ENCODE results near the gene MMP14. TPM values are rescaled to one million over a fixed set of nuclear protein-coding genes. Genes with fewer than 3 reads are reported as not detected.

The MMP14 gene
- total and polyA plus RNA-seq, 2 experiments from 2014 or later, result 7.0 to 56.4 TPM

GRCh38 chr14:22893706-22894105 is 57.3 kb downstream of the MMP14 start:
- Histone ChIP-seq H3K9me2 (ENCODE audit: insufficient read depth) (no peaks in the 10 kb centered on the region), H3K27ac (ENCODE audit: low read depth) (no peak overlapping the region), H3K4me1 (ENCODE audit: insufficient read depth) (0 out of 2 replicates have a peak, but pooled peaks cover under 1% of the 10 kb centered on the region), H3K79me2 (replicated peaks; ENCODE audit: insufficient read depth) (no peaks in the 10 kb centered on the region), H3K4me3 (no peak overlapping the region), H3K36me3 (ENCODE audit: insufficient read depth) (no peaks in the 10 kb centered on the region), H3K4me2 (no peak overlapping the region), H3K27me3 (ENCODE audit: insufficient read depth) (peaks cover 36% of the 10 kb centered on the region), H3F3A (replicated peaks; ENCODE audit: low read depth) (peaks cover 4% of the 10 kb centered on the region; the same call in 1 of the 2 replicates), H4K20me1 (replicated peaks; ENCODE audit: insufficient read depth) (no peaks in the 10 kb centered on the region; the same call in none of the 2 replicates), H2AFZ (no peak overlapping the region)
- no peak overlapping the region for H3K27ac Mint-ChIP-seq
- peaks cover 7% of the 10 kb centered on the region; the same call in 2 of the 3 replicates for H3K4me1 Mint-ChIP-seq
- no peaks in the 10 kb centered on the region; the same call in 2 of the 3 replicates for H3K36me3 Mint-ChIP-seq (ENCODE audit: low read depth)
- no peak for ATAC-seq
- H3K4me3 Mint-ChIP-seq, result no peak overlapping the region
- no peak for DNase-seq (ENCODE audit: low spot score)
- H3K27me3 Mint-ChIP-seq (ENCODE audit: insufficient read depth, low read depth, poor library complexity), result peaks cover 24% of the 10 kb centered on the region
- no peak for TF ChIP-seq STAT1 (IDR thresholded peaks at IDR 0.05; ENCODE audit: unreplicated experiment)
- no peaks in the 10 kb centered on the region for H3K9me3 Mint-ChIP-seq

GRCh38 chr14:22895402-22895801 is 59.0 kb downstream of the MMP14 start:
- TF ChIP-seq NANOG (IDR thresholded peaks at IDR 0.05; ENCODE audit: borderline replicate concordance) (no peak), REST (IDR thresholded peaks at IDR 0.05; ENCODE audit: unreplicated experiment) (no peak)

GRCh38 chr14:22896356-22896755 is 60.0 kb downstream of the MMP14 start:
- H2AFZ ChIP-seq, result no peak overlapping the region
- H3K4me2 ChIP-seq, result no peak overlapping the region
- no peaks in the 10 kb centered on the region for H3K36me3 ChIP-seq (ENCODE audit: insufficient read depth)
- Mint-ChIP-seq H3K4me1 (peaks cover 10% of the 10 kb centered on the region), H3K36me3 (ENCODE audit: low read depth) (peaks cover 10% of the 10 kb centered on the region), H3K27ac (no peak overlapping the region), H3K9me3 (no peaks in the 10 kb centered on the region), H3K27me3 (ENCODE audit: insufficient read depth, low read depth, poor library complexity) (peaks cover 26% of the 10 kb centered on the region), H3K4me3 (no peak overlapping the region; the same call in 2 of the 3 replicates)
- ATAC-seq, result no peak
- H4K20me1 ChIP-seq (replicated peaks; ENCODE audit: insufficient read depth), result no peaks in the 10 kb centered on the region; the same call in none of the 2 replicates
- peaks cover 13% of the 10 kb centered on the region for H3F3A ChIP-seq (replicated peaks; ENCODE audit: low read depth)
- H3K27me3 ChIP-seq (ENCODE audit: insufficient read depth), result peaks cover 41% of the 10 kb centered on the region
- no peak overlapping the region for H3K27ac ChIP-seq (ENCODE audit: low read depth)
- DNase-seq (ENCODE audit: low spot score), result no peak
- H3K79me2 ChIP-seq (replicated peaks; ENCODE audit: insufficient read depth), result no peaks in the 10 kb centered on the region
- H3K4me1 ChIP-seq (ENCODE audit: insufficient read depth), result peaks cover 14% of the 10 kb centered on the region
- no peaks in the 10 kb centered on the region for H3K9me2 ChIP-seq (ENCODE audit: insufficient read depth)
- H3K4me3 ChIP-seq, result no peak overlapping the region
- no peak for TF ChIP-seq EZH2phosphoT487 (IDR thresholded peaks at IDR 0.05; ENCODE audit: unreplicated experiment)
- TF ChIP-seq CTCF (conservative IDR thresholded peaks at IDR 0.05; ENCODE audit: low read depth in 2 of 2), result no peak
- no peak for TF ChIP-seq STAT1 (IDR thresholded peaks at IDR 0.05; ENCODE audit: unreplicated experiment)
- TF ChIP-seq ZNF114 (CRISPR knock-in tag; IDR thresholded peaks at IDR 0.05), result no peak
- TF ChIP-seq NANOG (IDR thresholded peaks at IDR 0.05; ENCODE audit: borderline replicate concordance), result no peak
- no peak for TF ChIP-seq EZH2 (IDR thresholded peaks at IDR 0.05; ENCODE audit: low read depth, unreplicated experiment)
- no peak for TF ChIP-seq CREB1 (CRISPR knock-in tag; IDR thresholded peaks at IDR 0.05; ENCODE audit: low read depth)

More at GRCh38 chr14:22895402-22895801, 59.0 kb downstream of the MMP14 start:
- peaks cover 14% of the 10 kb centered on the region for H3K4me1 ChIP-seq (ENCODE audit: insufficient read depth)
- H4K20me1 ChIP-seq (replicated peaks; ENCODE audit: insufficient read depth), result no peaks in the 10 kb centered on the region; the same call in none of the 2 replicates
- H3F3A ChIP-seq (replicated peaks; ENCODE audit: low read depth), result peaks cover 7% of the 10 kb centered on the region
- ATAC-seq (no peak), DNase-seq (ENCODE audit: low spot score) (no peak)
- no peaks in the 10 kb centered on the region for H3K9me3 Mint-ChIP-seq
- H3K27me3 Mint-ChIP-seq (ENCODE audit: insufficient read depth, low read depth, poor library complexity), result peaks cover 26% of the 10 kb centered on the region
- H3K36me3 ChIP-seq (ENCODE audit: insufficient read depth), result no peaks in the 10 kb centered on the region
- H2AFZ ChIP-seq, result no peak overlapping the region
- peaks cover 3% of the 10 kb centered on the region; the same call in 1 of the 3 replicates for H3K36me3 Mint-ChIP-seq (ENCODE audit: low read depth)
- H3K27ac ChIP-seq (ENCODE audit: low read depth), result no peak overlapping the region
- H3K79me2 ChIP-seq (replicated peaks; ENCODE audit: insufficient read depth), result no peaks in the 10 kb centered on the region
- no peak overlapping the region for H3K4me3 ChIP-seq
- peaks cover 10% of the 10 kb centered on the region for H3K4me1 Mint-ChIP-seq
- H3K4me2 ChIP-seq, result no peak overlapping the region
- no peak overlapping the region for H3K4me3 Mint-ChIP-seq
- no peaks in the 10 kb centered on the region for H3K9me2 ChIP-seq (ENCODE audit: insufficient read depth)
- H3K27ac Mint-ChIP-seq, result no peak overlapping the region
- peaks cover 41% of the 10 kb centered on the region for H3K27me3 ChIP-seq (ENCODE audit: insufficient read depth)

Data from GM23338 (cell line).